ENCODE measurements around the gene SIVA1.

DNA sequence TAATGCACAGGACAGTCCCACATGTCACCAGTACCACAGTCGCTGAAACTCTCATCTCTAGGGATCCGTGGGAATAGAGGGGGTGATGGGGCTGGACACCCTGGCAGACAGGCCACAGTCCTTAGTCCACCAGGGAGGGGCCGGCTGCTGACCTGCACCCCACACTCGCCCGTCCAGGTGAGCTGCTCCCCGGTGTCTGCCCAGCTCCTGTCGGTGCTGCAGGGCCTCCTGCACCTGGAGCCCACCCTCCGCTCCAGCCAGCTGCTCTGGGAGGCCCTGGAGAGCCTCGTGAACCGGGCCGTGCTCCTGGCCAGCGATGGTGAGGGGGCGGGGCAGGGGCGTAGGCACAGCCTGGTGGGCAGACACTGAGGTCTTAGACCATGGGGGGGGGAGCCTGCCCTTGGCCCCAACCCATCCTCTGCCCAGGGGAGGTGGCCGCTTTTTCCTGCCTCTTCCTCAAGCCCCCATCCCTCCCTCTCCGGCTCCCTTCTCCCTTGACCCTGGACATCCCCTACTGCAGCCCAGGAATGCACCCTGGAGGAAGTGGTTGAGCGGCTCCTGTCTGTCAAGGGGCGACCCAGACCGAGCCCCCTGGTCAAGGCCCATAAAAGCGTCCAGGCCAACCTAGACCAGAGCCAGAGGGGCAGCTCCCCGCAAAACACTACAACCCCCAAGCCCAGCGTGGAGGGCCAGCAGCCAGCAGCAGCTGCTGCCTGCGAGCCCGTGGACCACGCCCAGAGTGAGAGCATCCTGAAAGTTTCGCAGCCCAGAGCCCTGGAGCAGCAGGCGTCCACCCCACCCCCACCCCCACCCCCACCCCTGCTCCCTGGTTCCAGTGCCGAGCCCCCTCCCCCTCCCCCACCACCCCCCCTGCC lies 46.0 kb upstream of the SIVA1 start:
- TF ChIP-seq KAT7 (CRISPR knock-in tag; IDR thresholded peaks at IDR 0.05; ENCODE audit: borderline replicate concordance) (no peak), GTF2I (CRISPR knock-in tag; conservative IDR thresholded peaks at IDR 0.05) (no peak), CREM (CRISPR knock-in tag; IDR thresholded peaks at IDR 0.05) (no peak), RORB (CRISPR knock-in tag; IDR thresholded peaks at IDR 0.05) (no peak), GABPB1 (CRISPR knock-in tag; IDR thresholded peaks at IDR 0.05) (no peak), NFE2L1 (CRISPR knock-in tag; IDR thresholded peaks at IDR 0.05) (no peak), MYBL2 (CRISPR knock-in tag; IDR thresholded peaks at IDR 0.05) (no peak)
- TF ChIP-seq, protein P1, sequence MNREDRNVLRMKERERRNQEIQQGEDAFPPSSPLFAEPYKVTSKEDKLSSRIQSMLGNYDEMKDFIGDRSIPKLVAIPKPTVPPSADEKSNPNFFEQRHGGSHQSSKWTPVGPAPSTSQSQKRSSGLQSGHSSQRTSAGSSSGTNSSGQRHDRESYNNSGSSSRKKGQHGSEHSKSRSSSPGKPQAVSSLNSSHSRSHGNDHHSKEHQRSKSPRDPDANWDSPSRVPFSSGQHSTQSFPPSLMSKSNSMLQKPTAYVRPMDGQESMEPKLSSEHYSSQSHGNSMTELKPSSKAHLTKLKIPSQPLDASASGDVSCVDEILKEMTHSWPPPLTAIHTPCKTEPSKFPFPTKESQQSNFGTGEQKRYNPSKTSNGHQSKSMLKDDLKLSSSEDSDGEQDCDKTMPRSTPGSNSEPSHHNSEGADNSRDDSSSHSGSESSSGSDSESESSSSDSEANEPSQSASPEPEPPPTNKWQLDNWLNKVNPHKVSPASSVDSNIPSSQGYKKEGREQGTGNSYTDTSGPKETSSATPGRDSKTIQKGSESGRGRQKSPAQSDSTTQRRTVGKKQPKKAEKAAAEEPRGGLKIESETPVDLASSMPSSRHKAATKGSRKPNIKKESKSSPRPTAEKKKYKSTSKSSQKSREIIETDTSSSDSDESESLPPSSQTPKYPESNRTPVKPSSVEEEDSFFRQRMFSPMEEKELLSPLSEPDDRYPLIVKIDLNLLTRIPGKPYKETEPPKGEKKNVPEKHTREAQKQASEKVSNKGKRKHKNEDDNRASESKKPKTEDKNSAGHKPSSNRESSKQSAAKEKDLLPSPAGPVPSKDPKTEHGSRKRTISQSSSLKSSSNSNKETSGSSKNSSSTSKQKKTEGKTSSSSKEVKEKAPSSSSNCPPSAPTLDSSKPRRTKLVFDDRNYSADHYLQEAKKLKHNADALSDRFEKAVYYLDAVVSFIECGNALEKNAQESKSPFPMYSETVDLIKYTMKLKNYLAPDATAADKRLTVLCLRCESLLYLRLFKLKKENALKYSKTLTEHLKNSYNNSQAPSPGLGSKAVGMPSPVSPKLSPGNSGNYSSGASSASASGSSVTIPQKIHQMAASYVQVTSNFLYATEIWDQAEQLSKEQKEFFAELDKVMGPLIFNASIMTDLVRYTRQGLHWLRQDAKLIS (CRISPR knock-in tag; IDR thresholded peaks at IDR 0.05; ENCODE audit: borderline replicate concordance) = no peak
- TF ChIP-seq, protein P2, sequence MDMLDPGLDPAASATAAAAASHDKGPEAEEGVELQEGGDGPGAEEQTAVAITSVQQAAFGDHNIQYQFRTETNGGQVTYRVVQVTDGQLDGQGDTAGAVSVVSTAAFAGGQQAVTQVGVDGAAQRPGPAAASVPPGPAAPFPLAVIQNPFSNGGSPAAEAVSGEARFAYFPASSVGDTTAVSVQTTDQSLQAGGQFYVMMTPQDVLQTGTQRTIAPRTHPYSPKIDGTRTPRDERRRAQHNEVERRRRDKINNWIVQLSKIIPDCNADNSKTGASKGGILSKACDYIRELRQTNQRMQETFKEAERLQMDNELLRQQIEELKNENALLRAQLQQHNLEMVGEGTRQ (CRISPR knock-in tag; IDR thresholded peaks at IDR 0.05) = no peak
- TF ChIP-seq, protein P3, sequence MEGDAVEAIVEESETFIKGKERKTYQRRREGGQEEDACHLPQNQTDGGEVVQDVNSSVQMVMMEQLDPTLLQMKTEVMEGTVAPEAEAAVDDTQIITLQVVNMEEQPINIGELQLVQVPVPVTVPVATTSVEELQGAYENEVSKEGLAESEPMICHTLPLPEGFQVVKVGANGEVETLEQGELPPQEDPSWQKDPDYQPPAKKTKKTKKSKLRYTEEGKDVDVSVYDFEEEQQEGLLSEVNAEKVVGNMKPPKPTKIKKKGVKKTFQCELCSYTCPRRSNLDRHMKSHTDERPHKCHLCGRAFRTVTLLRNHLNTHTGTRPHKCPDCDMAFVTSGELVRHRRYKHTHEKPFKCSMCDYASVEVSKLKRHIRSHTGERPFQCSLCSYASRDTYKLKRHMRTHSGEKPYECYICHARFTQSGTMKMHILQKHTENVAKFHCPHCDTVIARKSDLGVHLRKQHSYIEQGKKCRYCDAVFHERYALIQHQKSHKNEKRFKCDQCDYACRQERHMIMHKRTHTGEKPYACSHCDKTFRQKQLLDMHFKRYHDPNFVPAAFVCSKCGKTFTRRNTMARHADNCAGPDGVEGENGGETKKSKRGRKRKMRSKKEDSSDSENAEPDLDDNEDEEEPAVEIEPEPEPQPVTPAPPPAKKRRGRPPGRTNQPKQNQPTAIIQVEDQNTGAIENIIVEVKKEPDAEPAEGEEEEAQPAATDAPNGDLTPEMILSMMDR (IDR thresholded peaks at IDR 0.05) = no peak
- TF ChIP-seq, protein P4, sequence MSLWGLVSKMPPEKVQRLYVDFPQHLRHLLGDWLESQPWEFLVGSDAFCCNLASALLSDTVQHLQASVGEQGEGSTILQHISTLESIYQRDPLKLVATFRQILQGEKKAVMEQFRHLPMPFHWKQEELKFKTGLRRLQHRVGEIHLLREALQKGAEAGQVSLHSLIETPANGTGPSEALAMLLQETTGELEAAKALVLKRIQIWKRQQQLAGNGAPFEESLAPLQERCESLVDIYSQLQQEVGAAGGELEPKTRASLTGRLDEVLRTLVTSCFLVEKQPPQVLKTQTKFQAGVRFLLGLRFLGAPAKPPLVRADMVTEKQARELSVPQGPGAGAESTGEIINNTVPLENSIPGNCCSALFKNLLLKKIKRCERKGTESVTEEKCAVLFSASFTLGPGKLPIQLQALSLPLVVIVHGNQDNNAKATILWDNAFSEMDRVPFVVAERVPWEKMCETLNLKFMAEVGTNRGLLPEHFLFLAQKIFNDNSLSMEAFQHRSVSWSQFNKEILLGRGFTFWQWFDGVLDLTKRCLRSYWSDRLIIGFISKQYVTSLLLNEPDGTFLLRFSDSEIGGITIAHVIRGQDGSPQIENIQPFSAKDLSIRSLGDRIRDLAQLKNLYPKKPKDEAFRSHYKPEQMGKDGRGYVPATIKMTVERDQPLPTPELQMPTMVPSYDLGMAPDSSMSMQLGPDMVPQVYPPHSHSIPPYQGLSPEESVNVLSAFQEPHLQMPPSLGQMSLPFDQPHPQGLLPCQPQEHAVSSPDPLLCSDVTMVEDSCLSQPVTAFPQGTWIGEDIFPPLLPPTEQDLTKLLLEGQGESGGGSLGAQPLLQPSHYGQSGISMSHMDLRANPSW (CRISPR knock-in tag; conservative IDR thresholded peaks at IDR 0.05; ENCODE audit: low read depth) = no peak
